Measurements from ENCODE around the gene PLXNC1. TPM values are rescaled to one million over a fixed set of nuclear protein-coding genes. Genes with fewer than 3 reads are reported as not detected.

The PLXNC1 gene
- total and polyA plus RNA-seq, 4 experiments from 2014 or later, result 2.9 to 27.6 (median 17.3) TPM

- ChIA-PET POLR2A (ENCODE audit: partially characterized antibody) (interaction anchor here (1.0 kb wide), 1 partner anchor 60 kb away, joined by 3 read pairs; no protein-coding TSS in a partner anchor), CTCF (ENCODE audit: partially characterized antibody) (no interaction called here)
- H3K4me1 ChIP-seq (ENCODE audit: insufficient read depth, low read length), result peaks cover 48% of the 10 kb centered on the region
- peaks cover 9 to 10% of the 10 kb centered on the region in 2 donors for H3K36me3 Mint-ChIP-seq
- H3K9me3 ChIP-seq (ENCODE audit: control insufficient read depth in 1 of 2, low read length in 2 of 2), result no peaks in the 10 kb centered on the region
- H3K27me3 Mint-ChIP-seq, result no peaks in the 10 kb centered on the region
- peaks cover 36 to 61% (median 49%) of the 10 kb centered on the region in 4 donors for H3K4me1 Mint-ChIP-seq
- intact Hi-C loops (cut with micrococcal nuclease), result no loop called here
- H3K27ac Mint-ChIP-seq, result peak overlapping the region; percentile 44 to 78 (median 62)
- H3K4me3 Mint-ChIP-seq, result peak overlapping the region in 4 of 8 donors; percentile 7 to 43 (median 19)
- no peak overlapping the region for H3K27ac ChIP-seq (ENCODE audit: low read depth, low read length)
- H3K27me3 ChIP-seq (ENCODE audit: insufficient read depth, low read length), result no peaks in the 10 kb centered on the region
- H3K9me3 Mint-ChIP-seq, result no peaks in the 10 kb centered on the region
- no peak overlapping the region for H3K4me3 ChIP-seq (ENCODE audit: low read length in 2 of 2)
- peak in 2 of 5 donors; percentile 16 for DNase-seq
- H3K36me3 ChIP-seq (ENCODE audit: insufficient read depth, low read length), result no peaks in the 10 kb centered on the region
Measured at GRCh38 chr12:94202245-94203180, 54.1 kb downstream of the PLXNC1 start.

GRCh38 chr12:94203181-94203546 is 54.8 kb downstream of the PLXNC1 start:
- Histone ChIP-seq H3K9me3 (ENCODE audit: control insufficient read depth in 1 of 2, low read length in 2 of 2) (no peaks in the 10 kb centered on the region), H3K27ac (ENCODE audit: low read depth, low read length) (no peak overlapping the region), H3K4me1 (ENCODE audit: insufficient read depth, low read length) (peaks cover 55% of the 10 kb centered on the region), H3K27me3 (ENCODE audit: insufficient read depth, low read length) (no peaks in the 10 kb centered on the region), H3K36me3 (ENCODE audit: insufficient read depth, low read length) (no peaks in the 10 kb centered on the region), H3K4me3 (ENCODE audit: low read length in 2 of 2) (no peak overlapping the region)
- Mint-ChIP-seq H3K36me3 (peaks cover 10 to 11% of the 10 kb centered on the region in 2 donors), H3K4me3 (peak overlapping the region in 1 of 8 donors; percentile 12), H3K9me3 (no peaks in the 10 kb centered on the region), H3K27me3 (no peaks in the 10 kb centered on the region), H3K27ac (peak overlapping the region in 6 of 7 donors; percentile 20 to 78 (median 59)), H3K4me1 (peaks cover 43 to 68% (median 55%) of the 10 kb centered on the region in 4 donors)
- POLR2A ChIA-PET (ENCODE audit: partially characterized antibody), result interaction anchor here (1.0 kb wide), 1 partner anchor 60 kb away, joined by 3 read pairs; no protein-coding TSS in a partner anchor
- intact Hi-C loops (cut with micrococcal nuclease), result no loop called here
- CTCF ChIA-PET (ENCODE audit: partially characterized antibody), result no interaction called here
- no peak for DNase-seq

GRCh38 chr12:94203796-94204195 is 55.4 kb downstream of the PLXNC1 start:
- Histone ChIP-seq H3K4me1 (ENCODE audit: insufficient read depth, low read length) (peaks cover 61% of the 10 kb centered on the region), H3K4me3 (ENCODE audit: low read length in 2 of 2) (no peak overlapping the region), H3K36me3 (ENCODE audit: insufficient read depth, low read length) (no peaks in the 10 kb centered on the region), H3K9me3 (ENCODE audit: control insufficient read depth in 1 of 2, low read length in 2 of 2) (no peaks in the 10 kb centered on the region), H3K27me3 (ENCODE audit: insufficient read depth, low read length) (no peaks in the 10 kb centered on the region), H3K27ac (ENCODE audit: low read depth, low read length) (no peak overlapping the region)
- Mint-ChIP-seq H3K27me3 (no peaks in the 10 kb centered on the region), H3K36me3 (peaks cover 7 to 15% of the 10 kb centered on the region in 2 donors), H3K4me3 (no peak overlapping the region), H3K4me1 (peaks cover 49 to 74% (median 61%) of the 10 kb centered on the region in 4 donors), H3K27ac (peak overlapping the region in 4 of 7 donors; percentile 27 to 96 (median 76)), H3K9me3 (no peaks in the 10 kb centered on the region)
- no peak for DNase-seq
- ChIA-PET CTCF (ENCODE audit: partially characterized antibody) (interaction anchor here (1.5 to 1.6 kb wide), 2 partner anchors 14 to 70 kb away, joined by 3 to 4 read pairs; no protein-coding TSS in a partner anchor), POLR2A (ENCODE audit: partially characterized antibody) (interaction anchor here (1.1 kb wide), 1 partner anchor 54 kb away, joined by 5 read pairs; no protein-coding TSS in a partner anchor)
- intact Hi-C loops (cut with micrococcal nuclease), result no loop called here

- CTCF ChIA-PET (ENCODE audit: partially characterized antibody), result interaction anchor here (0.7 to 1.6 kb wide), 4 partner anchors 12 to 72 kb away, joined by 3 to 4 read pairs (median 3); no protein-coding TSS in a partner anchor
- Mint-ChIP-seq H3K4me1 (peaks cover 52 to 81% (median 67%) of the 10 kb centered on the region in 4 donors), H3K36me3 (peaks cover 10 to 16% of the 10 kb centered on the region in 2 donors), H3K9me3 (no peaks in the 10 kb centered on the region), H3K4me3 (peak overlapping the region in 5 of 8 donors; percentile 13 to 38 (median 28)), H3K27ac (peak overlapping the region; percentile 45 to 96 (median 80)), H3K27me3 (no peaks in the 10 kb centered on the region)
- DNase-seq, result no peak
- intact Hi-C loops (cut with micrococcal nuclease), result loop anchor here (5.0 kb wide), 1 partner anchor 32 kb away; no protein-coding TSS in a partner anchor
- Histone ChIP-seq H3K36me3 (ENCODE audit: insufficient read depth, low read length) (no peaks in the 10 kb centered on the region), H3K27me3 (ENCODE audit: insufficient read depth, low read length) (no peaks in the 10 kb centered on the region), H3K4me1 (ENCODE audit: insufficient read depth, low read length) (peaks cover 68% of the 10 kb centered on the region), H3K9me3 (ENCODE audit: control insufficient read depth in 1 of 2, low read length in 2 of 2) (no peaks in the 10 kb centered on the region), H3K27ac (ENCODE audit: low read depth, low read length) (no peak overlapping the region), H3K4me3 (ENCODE audit: low read length in 2 of 2) (no peak overlapping the region)
- POLR2A ChIA-PET (ENCODE audit: partially characterized antibody), result interaction anchor here (0.7 to 4.9 kb wide), 4 partner anchors 13 to 58 kb away, joined by 3 to 58 read pairs (median 10); partner anchors contain the start of gene PLXNC1
Measured at GRCh38 chr12:94204499-94205247, 56.3 kb downstream of the PLXNC1 start.

- peak overlapping the region; percentile 84 to 97 (median 90) for H3K27ac Mint-ChIP-seq
- H3K4me1 ChIP-seq (ENCODE audit: insufficient read depth, low read length), result peaks cover 68% of the 10 kb centered on the region
- H3K27me3 ChIP-seq (ENCODE audit: insufficient read depth, low read length), result no peaks in the 10 kb centered on the region
- H3K4me3 Mint-ChIP-seq, result peak overlapping the region; percentile 11 to 90 (median 38)
- no peaks in the 10 kb centered on the region for H3K27me3 Mint-ChIP-seq
- peak overlapping the region; percentile 27 for H3K27ac ChIP-seq (ENCODE audit: low read depth, low read length)
- intact Hi-C loops (cut with micrococcal nuclease), result loop anchor here (5.0 kb wide), 1 partner anchor 34 kb away; no protein-coding TSS in a partner anchor
- H3K36me3 Mint-ChIP-seq, result peaks cover 10 to 13% of the 10 kb centered on the region in 2 donors
- no peaks in the 10 kb centered on the region for H3K36me3 ChIP-seq (ENCODE audit: insufficient read depth, low read length)
- ChIA-PET POLR2A (ENCODE audit: partially characterized antibody) (interaction anchor here (0.7 to 4.9 kb wide), 5 partner anchors 12 to 77 kb away, joined by 3 to 58 read pairs (median 4); partner anchors contain the start of gene PLXNC1), CTCF (ENCODE audit: partially characterized antibody) (interaction anchor here (0.6 to 1.9 kb wide), 4 partner anchors 54 to 104 kb away, joined by 3 to 4 read pairs (median 3); no protein-coding TSS in a partner anchor)
- H3K4me3 ChIP-seq (ENCODE audit: low read length in 2 of 2), result no peak overlapping the region
- peak in 1 of 5 donors; percentile 3 for DNase-seq
- no peaks in the 10 kb centered on the region for H3K9me3 Mint-ChIP-seq
- H3K4me1 Mint-ChIP-seq, result peaks cover 52 to 75% (median 67%) of the 10 kb centered on the region in 4 donors
- no peaks in the 10 kb centered on the region for H3K9me3 ChIP-seq (ENCODE audit: control insufficient read depth in 1 of 2, low read length in 2 of 2)
Measured at GRCh38 chr12:94205822-94206221, 57.4 kb downstream of the PLXNC1 start.

- Histone ChIP-seq H3K27me3 (ENCODE audit: insufficient read depth, low read length) (no peaks in the 10 kb centered on the region), H3K4me1 (ENCODE audit: insufficient read depth, low read length) (peaks cover 68% of the 10 kb centered on the region), H3K36me3 (ENCODE audit: insufficient read depth, low read length) (no peaks in the 10 kb centered on the region), H3K9me3 (ENCODE audit: control insufficient read depth in 1 of 2, low read length in 2 of 2) (no peaks in the 10 kb centered on the region), H3K4me3 (ENCODE audit: low read length in 2 of 2) (no peak overlapping the region), H3K27ac (ENCODE audit: low read depth, low read length) (peak overlapping the region; percentile 9)
- ChIA-PET CTCF (ENCODE audit: partially characterized antibody) (interaction anchor here (0.8 to 2.6 kb wide), 5 partner anchors 55 to 106 kb away, joined by 3 to 10 read pairs (median 4); no protein-coding TSS in a partner anchor), POLR2A (ENCODE audit: partially characterized antibody) (interaction anchor here (0.9 to 4.9 kb wide), 3 partner anchors 56 to 76 kb away, joined by 4 to 58 read pairs (median 15); partner anchors contain the start of gene PLXNC1)
- peak overlapping the region; percentile 81 to 97 (median 90) for H3K27ac Mint-ChIP-seq
- DNase-seq, result no peak
- H3K9me3 Mint-ChIP-seq, result peaks cover 0 to 2% (median 0%) of the 10 kb centered on the region in 8 donors
- H3K4me3 Mint-ChIP-seq, result peak overlapping the region in 6 of 8 donors; percentile 9 to 90 (median 54)
- H3K4me1 Mint-ChIP-seq, result peaks cover 55 to 80% (median 66%) of the 10 kb centered on the region in 4 donors
- H3K36me3 Mint-ChIP-seq, result peaks cover 18% of the 10 kb centered on the region in 2 donors
- H3K27me3 Mint-ChIP-seq, result no peaks in the 10 kb centered on the region
- intact Hi-C loops (cut with micrococcal nuclease), result loop anchor here (5.0 kb wide), 1 partner anchor 35 kb away; no protein-coding TSS in a partner anchor
Measured at GRCh38 chr12:94206886-94207285, 58.5 kb downstream of the PLXNC1 start.
